Sigmoid colon (tissue), 7 donors: ENCODE data around the gene TRPV4. TPM values are rescaled to one million over a fixed set of nuclear protein-coding genes. Genes with fewer than 3 reads are reported as not detected.

ENCODE experiments used
- DNase-seq: peaks from one replicate; pipeline ENCODE4 v3.0.0-alpha.2; 2019
- H3K27ac ChIP-seq, 4 donors: fragments of 200-600 bp; sonication (generic); one replicate each; pipeline ENCODE4 v1.5.1; 2016 to 2019; ENCODE audit warnings: mild to moderate bottlenecking in 1 of 4
- H3K27me3 ChIP-seq, 3 donors: fragments of 200-600 bp; sonication (generic); one replicate each; pipeline ENCODE4 v1.5.1; 2019; ENCODE audit warnings: mild to moderate bottlenecking in 1 of 3
- H3K36me3 ChIP-seq, 4 donors: fragments of 200-600 bp; sonication (generic); one replicate each; pipeline ENCODE4 v1.5.1; 2016 to 2019
- H3K4me1 ChIP-seq, 4 donors: fragments of 200-600 bp; sonication (generic); one replicate each; pipeline ENCODE4 v1.5.1; 2017 to 2019
- H3K4me3 ChIP-seq, 4 donors: fragments of 200-600 bp; sonication (generic); one replicate each; pipeline ENCODE4 v1.5.1; 2017 to 2019; ENCODE audit warnings: mild to moderate bottlenecking in 2 of 4, moderate library complexity in 1 of 4
- H3K9me3 ChIP-seq, 4 donors: fragments of 200-600 bp in 3 of 4; sonication (generic) in 3 of 4; one replicate each; pipeline versions ENCODE4 v1.5.1 to v1.6.1; 2013 to 2019
- EP300 ChIP-seq, 4 donors: sonication (generic); formaldehyde crosslinking; IDR thresholded peaks; one replicate each; pipeline ENCODE4 v1.6.1; 2017; ENCODE audit warnings: antibody characterized with exemption in 4 of 4
- POLR2A ChIP-seq, 2 donors: fragments of 450-650 bp; IDR thresholded peaks; one replicate each; pipeline ENCODE4 v1.6.1; 2016; ENCODE audit warnings: antibody characterized with exemption in 2 of 2, mild to moderate bottlenecking in 2 of 2, moderate library complexity in 2 of 2
- POLR2AphosphoS5 ChIP-seq, 4 donors: sonication (generic); formaldehyde crosslinking; IDR thresholded peaks; one replicate each; pipeline ENCODE4 v1.6.1; 2017; ENCODE audit warnings: antibody characterized with exemption in 4 of 4
- WGBS, 2 donors: extraction: QIAGEN DNeasy Blood & Tissue Kit; methylation state at CpG; one replicate each; pipeline ENCODE4 v1.1.7; 2013; 5-methylcytosine and 5-hydroxymethylcytosine counted together
- intact Hi-C: fragments of 100-400 bp; cut with DNase I; formaldehyde crosslinking; loops from one replicate; pipeline ENCODE4 v1.15.1; 2023
- polyA plus RNA-seq, 3 donors: library from polyadenylated mRNA; stranded (reverse); fragments of 200-250 nt; gene quantifications; one replicate each; pipeline ENCODE4 v1.2.3, GENCODE V29; 2013
- total RNA-seq, 4 donors: library from RNA; depleted of rRNA; stranded (reverse); fragments of >200 nt; gene quantifications; one replicate each; pipeline ENCODE4 v1.1.0, GENCODE V29; 2016
- TF ChIP-seq, protein P1 (sequence below), 4 experiments: fragments of 450-650 bp in 3 of 4; fragments of 200-600 bp in 1 of 4; IDR thresholded peaks; one replicate each; pipeline ENCODE4 v1.5.1; 2016 to 2019; ENCODE audit warnings: antibody characterized with exemption in 4 of 4, mild to moderate bottlenecking in 3 of 4, moderate library complexity in 2 of 4
- donor health status: healthy with polysubstance abuse.
- donor health status: Bipolar disorder and iron deficiency.
- donor health status: healthy.

TRPV4 gene
- total RNA-seq, result under 1 TPM in 3 of 4 donors, not detected in 1; 0.14 to 0.55 (median 0.36) TPM
- under 1 TPM; 0.23 to 0.60 (median 0.42) TPM for polyA plus RNA-seq

DNA sequence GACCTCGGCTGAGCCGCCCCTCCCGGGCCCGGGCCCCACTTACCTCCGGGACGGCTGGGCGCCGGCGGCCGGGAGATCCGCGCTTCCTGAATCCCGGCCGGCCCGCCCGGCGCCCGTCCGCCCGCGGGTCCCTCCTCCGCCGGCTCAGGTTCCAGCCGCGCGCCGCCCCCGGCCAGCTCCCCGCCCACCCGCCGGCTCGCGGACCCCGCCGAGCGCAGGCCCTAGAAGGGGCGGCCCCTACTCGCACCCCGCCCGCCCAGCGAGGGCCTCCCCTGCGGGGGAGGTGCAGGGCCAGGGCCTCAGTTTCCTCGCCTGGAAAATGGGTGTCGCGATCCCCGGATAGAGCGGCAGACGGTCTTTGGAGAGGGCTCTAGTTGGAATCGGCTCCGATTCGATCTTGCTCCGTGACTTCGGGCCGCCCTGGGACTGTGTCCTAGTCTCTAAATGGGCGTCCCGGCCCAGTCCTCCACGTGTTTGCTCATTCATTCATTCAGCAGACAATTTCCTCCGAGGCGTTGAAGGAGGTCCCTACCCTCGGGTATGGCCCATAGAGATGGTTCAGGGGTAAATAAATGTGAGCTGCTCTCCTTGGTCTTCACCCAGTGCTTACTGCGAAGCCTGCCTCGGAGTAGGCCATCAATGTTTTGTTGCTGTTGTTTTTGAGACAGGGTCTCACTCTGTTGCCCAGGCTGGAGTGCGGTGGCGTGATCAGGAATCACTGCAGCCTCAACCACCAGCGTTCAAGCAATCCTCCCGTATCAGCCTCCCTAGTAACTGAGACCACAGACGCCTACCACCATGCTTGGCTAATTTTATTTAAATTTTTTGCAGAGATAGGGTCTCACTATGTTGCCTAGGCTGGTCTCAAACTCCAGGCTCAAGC lies at the start of gene TRPV4:
Gene TRPV4, minus strand, starts transcription at position 92 of the 883 bp plus-strand sequence. CDS start 18,602 bp downstream, outside the sequence.
- 21% methylated on average over 67 of the region's 67 CpGs for WGBS, 2 donors
- Histone ChIP-seq H3K36me3 (no peaks in the 10 kb centered on the region), H3K27me3 (peaks cover 12 to 39% (median 20%) of the 10 kb centered on the region in 3 donors), H3K4me1 (peaks cover 0 to 8% (median 6%) of the 10 kb centered on the region in 4 donors), H3K9me3 (no peaks in the 10 kb centered on the region), H3K27ac (no peak within 1 kb of the TSS), H3K4me3 (peak within 1 kb of the TSS; percentile 18 to 52 (median 42))
- intact Hi-C loops, result no loop called here
- no peak for DNase-seq
- TF ChIP-seq POLR2A (IDR thresholded peaks at IDR 0.05), result no peak
- TF ChIP-seq EP300 (IDR thresholded peaks at IDR 0.05), result no peak
- TF ChIP-seq, protein P1, sequence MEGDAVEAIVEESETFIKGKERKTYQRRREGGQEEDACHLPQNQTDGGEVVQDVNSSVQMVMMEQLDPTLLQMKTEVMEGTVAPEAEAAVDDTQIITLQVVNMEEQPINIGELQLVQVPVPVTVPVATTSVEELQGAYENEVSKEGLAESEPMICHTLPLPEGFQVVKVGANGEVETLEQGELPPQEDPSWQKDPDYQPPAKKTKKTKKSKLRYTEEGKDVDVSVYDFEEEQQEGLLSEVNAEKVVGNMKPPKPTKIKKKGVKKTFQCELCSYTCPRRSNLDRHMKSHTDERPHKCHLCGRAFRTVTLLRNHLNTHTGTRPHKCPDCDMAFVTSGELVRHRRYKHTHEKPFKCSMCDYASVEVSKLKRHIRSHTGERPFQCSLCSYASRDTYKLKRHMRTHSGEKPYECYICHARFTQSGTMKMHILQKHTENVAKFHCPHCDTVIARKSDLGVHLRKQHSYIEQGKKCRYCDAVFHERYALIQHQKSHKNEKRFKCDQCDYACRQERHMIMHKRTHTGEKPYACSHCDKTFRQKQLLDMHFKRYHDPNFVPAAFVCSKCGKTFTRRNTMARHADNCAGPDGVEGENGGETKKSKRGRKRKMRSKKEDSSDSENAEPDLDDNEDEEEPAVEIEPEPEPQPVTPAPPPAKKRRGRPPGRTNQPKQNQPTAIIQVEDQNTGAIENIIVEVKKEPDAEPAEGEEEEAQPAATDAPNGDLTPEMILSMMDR (IDR thresholded peaks at IDR 0.05), result no peak
- TF ChIP-seq POLR2AphosphoS5 (IDR thresholded peaks at IDR 0.05), result no peak

GRCh38 chr12:109881752-109882151 lies 48.6 kb upstream of the TRPV4 start:
- 92 to 96% methylated on average over 2 of the region's 2 CpGs for WGBS, 2 donors
- peaks cover 0 to 6% (median 0%) of the 10 kb centered on the region in 3 donors for H3K27me3 ChIP-seq
- intact Hi-C loops, result loop anchor here (10.0 kb wide), 1 partner anchor 307 kb away; the partner anchor contains the start of genes MMAB and MVK
- H3K36me3 ChIP-seq, result no peaks in the 10 kb centered on the region
- no peak overlapping the region for H3K27ac ChIP-seq
- DNase-seq, result no peak
- peaks cover 0 to 28% (median 25%) of the 10 kb centered on the region in 4 donors for H3K4me1 ChIP-seq
- no peaks in the 10 kb centered on the region for H3K9me3 ChIP-seq
- TF ChIP-seq POLR2AphosphoS5 (IDR thresholded peaks at IDR 0.05), result no peak
- no peak overlapping the region for H3K4me3 ChIP-seq

DNA sequence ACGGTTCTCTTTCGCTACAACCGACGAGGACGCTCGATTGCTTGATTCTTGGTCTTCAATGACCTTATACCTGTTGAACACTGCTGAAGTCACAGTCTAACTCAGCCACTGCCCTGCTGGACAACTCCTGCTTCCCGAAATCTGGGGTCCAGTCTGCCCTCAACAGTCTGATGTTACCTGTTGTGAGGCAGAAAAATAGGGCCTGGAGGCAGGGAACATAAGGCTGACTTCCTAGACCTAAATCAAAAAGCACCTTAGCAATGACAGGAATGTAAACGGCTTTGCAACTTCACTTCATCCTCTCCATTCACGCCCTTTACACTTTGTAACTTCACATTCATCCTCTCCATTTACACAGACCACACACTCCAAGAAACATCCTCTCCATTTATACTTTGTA lies 47.7 kb upstream of the TRPV4 start:
- H3K27me3 ChIP-seq, result peaks cover 0 to 4% (median 0%) of the 10 kb centered on the region in 3 donors
- TF ChIP-seq EP300 (IDR thresholded peaks at IDR 0.05) (no peak), POLR2AphosphoS5 (IDR thresholded peaks at IDR 0.05) (no peak), POLR2A (IDR thresholded peaks at IDR 0.05) (no peak)
- TF ChIP-seq, protein P1 (IDR thresholded peaks at IDR 0.05), result no peak
- peak overlapping the region; percentile 52 to 94 (median 84) for H3K4me3 ChIP-seq
- DNase-seq, result no peak
- 6 to 13% methylated on average over 9 of the region's 9 CpGs for WGBS, 2 donors
- peak overlapping the region in 2 of 4 donors; percentile 56 to 86 for H3K27ac ChIP-seq
- no peaks in the 10 kb centered on the region for H3K9me3 ChIP-seq
- H3K4me1 ChIP-seq, result peaks cover 0 to 28% (median 25%) of the 10 kb centered on the region in 4 donors
- intact Hi-C loops, result loop anchor here (1.0 to 10.0 kb wide), 2 partner anchors 76 to 306 kb away; partner anchors contain the start of genes MMAB and MVK
- no peaks in the 10 kb centered on the region for H3K36me3 ChIP-seq

GRCh38 chr12:109880043-109880931 lies 47.1 kb upstream of the TRPV4 start, which contains the start of gene GLTP:
TSS of gene GLTP (minus strand) at chr12:109880541. CDS start at chr12:109880374, 167 bp downstream.
- intact Hi-C loops, result loop anchor here (1.0 to 10.0 kb wide), 2 partner anchors 75 to 305 kb away; partner anchors contain the start of genes MMAB and MVK
- peak within 1 kb of the TSS; percentile 74 to 86 (median 80) for H3K27ac ChIP-seq
- H3K4me1 ChIP-seq, result peaks cover 0 to 28% (median 25%) of the 10 kb centered on the region in 4 donors
- peak within 1 kb of the TSS; percentile 67 to 94 (median 84) for H3K4me3 ChIP-seq
- no peaks in the 10 kb centered on the region for H3K27me3 ChIP-seq
- no peaks in the 10 kb centered on the region for H3K36me3 ChIP-seq
- TF ChIP-seq, protein P1 (IDR thresholded peaks at IDR 0.05), result peak in 1 of 4 experiments; percentile 51
- TF ChIP-seq POLR2A (IDR thresholded peaks at IDR 0.05), result no peak
- peak; percentile 89 for DNase-seq
- no peaks in the 10 kb centered on the region for H3K9me3 ChIP-seq
- 0% methylated on average over 92 of the region's 92 CpGs for WGBS, 2 donors
